Uterus (tissue), 4 donors: ENCODE results near the gene GSDME. TPM values are rescaled to one million over a fixed set of nuclear protein-coding genes. Genes with fewer than 3 reads are reported as not detected.

Experiments used
- DNase-seq, 2 donors: peaks; one replicate each; pipeline ENCODE4 v3.0.0-alpha.2; 2019 to 2020
- H3K27ac ChIP-seq, 2 donors: fragments of 200-600 bp; sonication (generic); 1 replicate in 1 of 2; 2 replicates in 1 of 2; pipeline ENCODE4 v1.5.1; 2016 to 2018
- H3K27me3 ChIP-seq, 2 donors: fragments of 200-600 bp; sonication (generic); one replicate each; pipeline ENCODE4 v1.5.1; 2018 to 2019; ENCODE audit warnings: control low read depth in 1 of 2
- H3K36me3 ChIP-seq, 2 donors: fragments of 200-600 bp; sonication (generic); one replicate each; pipeline ENCODE4 v1.5.1; 2019; ENCODE audit warnings: control low read depth in 1 of 2
- H3K4me1 ChIP-seq, 2 donors: fragments of 200-600 bp; sonication (generic); one replicate each; pipeline ENCODE4 v1.5.1; 2018 to 2019; ENCODE audit warnings: control low read depth in 1 of 2
- H3K4me3 ChIP-seq, 2 donors: fragments of 200-600 bp; sonication (generic); 1 replicate in 1 of 2; 2 replicates in 1 of 2; pipeline ENCODE4 v1.5.1; 2018 to 2019; ENCODE audit warnings: mild to moderate bottlenecking in 1 of 2
- H3K9me3 ChIP-seq, 2 donors: fragments of 200-600 bp; sonication (generic); one replicate each; pipeline ENCODE4 v1.5.1; 2019; ENCODE audit warnings: control low read depth in 1 of 2
- POLR2A ChIP-seq, 2 donors: fragments of 450-650 bp; IDR thresholded peaks; one replicate each; pipeline ENCODE4 v1.6.1; 2016; ENCODE audit warnings: antibody characterized with exemption in 2 of 2, mild to moderate bottlenecking in 1 of 2, moderate library complexity in 1 of 2
- intact Hi-C: fragments of 100-400 bp; cut with DNase I; formaldehyde crosslinking; loops from one replicate; pipeline ENCODE4 v1.15.1; 2023; ENCODE audit warnings: low total_unique reads
- total RNA-seq, 4 donors: library from RNA; depleted of rRNA in 3 of 4; stranded (reverse); fragments of >200 nt in 3 of 4; gene quantifications; one replicate each; pipeline versions ENCODE4 v1.1.0 to v1.2.4, GENCODE V29; 2014 to 2023
- TF ChIP-seq, protein P1 (sequence below), 4 experiments: fragments of 200-600 bp in 2 of 4; fragments of 450-650 bp in 2 of 4; sonication (generic) in 2 of 4; IDR thresholded peaks; one replicate each; pipeline ENCODE4 v1.5.1; 2016 to 2019; ENCODE audit warnings: antibody characterized with exemption in 4 of 4, mild to moderate bottlenecking in 2 of 4, moderate library complexity in 1 of 4
- donor health status: DM: yes; HTN: yes; CAD: no.

Gene GSDME
- total RNA-seq, 4 donors from 2014 or later: 10.8 to 25.5 (median 20.8) TPM

DNA sequence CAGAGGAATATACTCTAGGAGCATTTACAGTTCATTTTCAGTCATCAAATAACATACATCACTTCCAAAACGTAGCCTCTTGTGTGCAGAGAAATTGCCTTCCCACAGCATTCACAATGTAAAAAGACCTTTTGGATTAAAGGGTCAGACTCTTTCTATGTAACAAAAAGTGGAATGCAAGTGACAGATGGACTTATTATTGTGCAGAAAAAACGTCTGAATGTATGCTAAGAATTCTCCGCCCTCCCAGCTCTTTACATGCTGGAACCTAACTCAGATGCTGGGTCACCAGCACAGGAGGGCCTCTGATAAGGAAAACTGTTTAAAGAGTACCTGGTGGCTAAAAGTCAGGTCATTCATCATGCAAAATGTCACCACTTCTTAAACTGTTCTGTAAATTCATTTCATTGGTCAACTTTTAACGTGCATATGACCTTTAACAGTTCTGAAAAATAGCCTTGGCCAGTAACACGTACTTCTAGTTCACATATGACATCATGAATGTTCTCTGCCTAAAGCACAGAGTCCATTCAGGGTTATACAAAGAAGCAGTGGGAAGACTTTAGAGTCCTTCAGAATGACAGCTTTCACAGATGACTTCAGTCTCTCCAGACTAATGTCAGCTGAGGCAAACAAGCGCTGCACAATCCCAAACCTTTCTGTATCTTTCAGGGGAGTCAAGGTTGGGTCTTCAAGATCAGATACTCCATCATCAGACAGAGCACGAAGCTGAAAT lies 58.6 kb downstream of the GSDME start:
- no peak for DNase-seq
- intact Hi-C loops: no loop called here
- no peaks in the 10 kb centered on the region for H3K9me3 ChIP-seq
- H3K4me3 ChIP-seq: no peak overlapping the region
- no peaks in the 10 kb centered on the region for H3K27me3 ChIP-seq
- TF ChIP-seq, protein P1, sequence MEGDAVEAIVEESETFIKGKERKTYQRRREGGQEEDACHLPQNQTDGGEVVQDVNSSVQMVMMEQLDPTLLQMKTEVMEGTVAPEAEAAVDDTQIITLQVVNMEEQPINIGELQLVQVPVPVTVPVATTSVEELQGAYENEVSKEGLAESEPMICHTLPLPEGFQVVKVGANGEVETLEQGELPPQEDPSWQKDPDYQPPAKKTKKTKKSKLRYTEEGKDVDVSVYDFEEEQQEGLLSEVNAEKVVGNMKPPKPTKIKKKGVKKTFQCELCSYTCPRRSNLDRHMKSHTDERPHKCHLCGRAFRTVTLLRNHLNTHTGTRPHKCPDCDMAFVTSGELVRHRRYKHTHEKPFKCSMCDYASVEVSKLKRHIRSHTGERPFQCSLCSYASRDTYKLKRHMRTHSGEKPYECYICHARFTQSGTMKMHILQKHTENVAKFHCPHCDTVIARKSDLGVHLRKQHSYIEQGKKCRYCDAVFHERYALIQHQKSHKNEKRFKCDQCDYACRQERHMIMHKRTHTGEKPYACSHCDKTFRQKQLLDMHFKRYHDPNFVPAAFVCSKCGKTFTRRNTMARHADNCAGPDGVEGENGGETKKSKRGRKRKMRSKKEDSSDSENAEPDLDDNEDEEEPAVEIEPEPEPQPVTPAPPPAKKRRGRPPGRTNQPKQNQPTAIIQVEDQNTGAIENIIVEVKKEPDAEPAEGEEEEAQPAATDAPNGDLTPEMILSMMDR (IDR thresholded peaks at IDR 0.05): no peak
- TF ChIP-seq POLR2A (IDR thresholded peaks at IDR 0.05): no peak
- H3K36me3 ChIP-seq: no peaks in the 10 kb centered on the region
- no peak overlapping the region for H3K27ac ChIP-seq
- no peaks in the 10 kb centered on the region for H3K4me1 ChIP-seq

DNA sequence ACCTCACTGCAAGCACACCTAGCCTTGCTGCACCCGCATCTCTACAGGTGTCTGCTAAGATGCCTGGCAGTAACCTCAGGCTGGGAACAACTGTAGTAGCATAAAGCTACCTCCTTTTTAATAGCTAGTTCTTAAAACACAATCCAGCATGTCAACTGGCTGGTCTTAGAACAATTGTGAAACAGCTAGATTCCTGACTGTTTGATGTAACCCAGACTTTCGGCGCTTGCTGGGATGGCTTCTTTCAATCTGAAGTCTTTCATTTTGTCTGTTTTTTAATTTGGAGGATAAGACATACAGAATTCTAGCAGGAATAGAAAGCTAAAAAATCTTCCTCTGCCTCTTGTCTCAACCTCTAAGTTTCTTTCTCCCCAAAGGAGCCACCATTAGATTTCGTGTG lies 59.8 kb downstream of the GSDME start:
- Histone ChIP-seq H3K27me3 (no peaks in the 10 kb centered on the region), H3K27ac (no peak overlapping the region), H3K36me3 (no peaks in the 10 kb centered on the region), H3K4me3 (no peak overlapping the region), H3K9me3 (no peaks in the 10 kb centered on the region), H3K4me1 (no peaks in the 10 kb centered on the region)
- TF ChIP-seq, protein P1 (IDR thresholded peaks at IDR 0.05): no peak
- TF ChIP-seq POLR2A (IDR thresholded peaks at IDR 0.05): no peak
- intact Hi-C loops: no loop called here
- DNase-seq: no peak

DNA sequence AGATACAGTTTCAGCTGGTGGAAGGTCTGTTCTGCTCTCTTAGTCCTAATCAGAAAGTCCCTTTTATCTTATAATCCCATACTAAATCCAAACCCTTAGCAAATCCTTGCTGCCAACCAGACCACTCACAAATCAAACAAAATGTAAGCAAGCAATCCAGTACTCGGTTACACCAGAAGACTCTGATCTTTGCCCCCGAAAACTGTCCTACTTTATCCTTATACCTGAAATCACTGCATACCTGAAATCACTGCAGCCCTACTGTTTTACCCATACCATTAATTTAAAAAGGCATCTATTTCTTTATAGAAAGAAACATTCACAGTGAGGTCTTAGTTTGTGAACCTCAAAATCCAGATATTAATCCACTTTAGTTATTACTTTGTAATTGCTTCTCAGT lies 64.7 kb downstream of the GSDME start:
- intact Hi-C loops: no loop called here
- Histone ChIP-seq H3K4me1 (no peaks in the 10 kb centered on the region), H3K27ac (no peak overlapping the region), H3K4me3 (no peak overlapping the region), H3K9me3 (no peaks in the 10 kb centered on the region), H3K36me3 (no peaks in the 10 kb centered on the region), H3K27me3 (no peaks in the 10 kb centered on the region)
- TF ChIP-seq POLR2A (IDR thresholded peaks at IDR 0.05): no peak
- TF ChIP-seq, protein P1 (IDR thresholded peaks at IDR 0.05): no peak
- no peak for DNase-seq

DNA sequence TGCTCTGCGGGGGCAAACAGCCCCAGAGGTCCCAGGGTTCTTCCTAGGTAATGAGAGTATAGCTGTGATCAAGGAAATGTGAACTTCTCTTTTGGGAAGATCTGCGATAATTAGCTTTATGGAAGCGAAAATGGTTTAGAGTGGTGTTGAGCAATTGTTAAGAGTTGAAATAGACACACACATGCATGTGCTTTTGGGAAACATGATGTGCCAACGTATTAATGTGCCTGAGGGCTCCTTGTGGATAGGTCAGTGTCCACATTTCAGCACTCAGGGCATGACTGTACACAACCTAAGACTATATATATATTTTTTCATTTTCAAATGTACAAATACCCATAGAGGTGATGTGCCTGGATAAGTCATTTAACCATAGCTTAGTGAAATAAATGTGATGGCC lies 67.0 kb downstream of the GSDME start:
- Histone ChIP-seq H3K27me3 (no peaks in the 10 kb centered on the region), H3K9me3 (no peaks in the 10 kb centered on the region), H3K4me1 (no peaks in the 10 kb centered on the region), H3K27ac (no peak overlapping the region), H3K36me3 (no peaks in the 10 kb centered on the region), H3K4me3 (no peak overlapping the region)
- DNase-seq: no peak
- intact Hi-C loops: no loop called here
- no peak for TF ChIP-seq POLR2A (IDR thresholded peaks at IDR 0.05)
- TF ChIP-seq, protein P1 (IDR thresholded peaks at IDR 0.05): no peak

DNA sequence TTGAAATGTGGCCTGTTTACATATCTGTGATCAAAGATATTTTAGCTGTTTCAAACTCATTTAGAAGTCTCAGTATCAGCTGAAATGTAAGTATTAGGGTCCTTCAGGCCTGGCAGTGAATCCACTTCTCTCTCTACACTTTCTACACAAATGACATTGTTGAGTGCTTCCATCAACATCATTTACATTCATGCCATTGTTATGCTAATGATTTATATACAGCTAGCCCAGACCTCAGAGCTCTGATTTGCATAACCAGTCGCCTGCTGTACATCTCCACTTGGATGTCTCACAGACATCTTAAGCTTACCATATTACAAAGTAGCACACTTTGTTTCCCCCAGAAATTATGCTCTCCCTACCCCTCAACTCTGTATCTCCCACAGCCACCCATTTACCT lies 71.6 kb downstream of the GSDME start:
- TF ChIP-seq, protein P1 (IDR thresholded peaks at IDR 0.05): no peak
- no peak for TF ChIP-seq POLR2A (IDR thresholded peaks at IDR 0.05)
- no peak for DNase-seq
- intact Hi-C loops: no loop called here

More for the DNA sequence above, 71.6 kb downstream of the GSDME start:
- H3K36me3 ChIP-seq: no peaks in the 10 kb centered on the region
- no peaks in the 10 kb centered on the region for H3K4me1 ChIP-seq
- H3K27me3 ChIP-seq: no peaks in the 10 kb centered on the region
- no peak overlapping the region for H3K4me3 ChIP-seq
- no peaks in the 10 kb centered on the region for H3K9me3 ChIP-seq
- H3K27ac ChIP-seq: no peak overlapping the region
